Activated T-helper 1 cell treated with anti-CD3 and anti-CD28 coated beads, Interleukin-12 subunit alpha, Interleukin-12 subunit beta, Interleukin-2, Interleukin-4 antibody, amounts not matched to agents 30 ng/mL and 10 ng/mL and 1 ng/mL, durations not matched to agents 14 hours and 24 hours and 36 hours (primary cell): Measurements from ENCODE around the gene GJD2. TPM values are rescaled to one million over a fixed set of nuclear protein-coding genes. Genes with fewer than 3 reads are reported as not detected.

ENCODE experiments used
- DNase-seq: peaks from one replicate; pipeline ENCODE4 v3.0.0; 2021; ENCODE audit warnings: low spot score
- H3K27ac Mint-ChIP-seq: one replicate; pipeline ENCODE4 v1.8.0; 2021; ENCODE audit warnings: mild to moderate bottlenecking, mixed read lengths
- H3K27me3 Mint-ChIP-seq: one replicate; pipeline ENCODE4 v1.8.0; 2022; ENCODE audit warnings: mild to moderate bottlenecking, moderate library complexity, mixed read lengths; ENCODE audit not compliant: insufficient read depth
- H3K36me3 Mint-ChIP-seq: one replicate; pipeline ENCODE4 v1.8.0; 2021; ENCODE audit warnings: low read depth, mixed read lengths
- H3K4me1 Mint-ChIP-seq: one replicate; pipeline ENCODE4 v1.8.0; 2021; ENCODE audit warnings: low read depth, mixed read lengths
- H3K4me3 Mint-ChIP-seq: one replicate; pipeline ENCODE4 v1.8.0; 2021; ENCODE audit warnings: mild to moderate bottlenecking, moderate library complexity, mixed read lengths
- H3K9me3 Mint-ChIP-seq: one replicate; pipeline ENCODE4 v1.8.0; 2021; ENCODE audit warnings: mixed read lengths
- intact Hi-C: fragments of 100-400 bp; cut with micrococcal nuclease; formaldehyde crosslinking; loops from one replicate; pipeline ENCODE4 v1.15.1; 2024
- total RNA-seq: library from RNA; stranded (reverse); gene quantifications from 2 replicates; pipeline ENCODE4 v1.2.3, GENCODE V29; 2022

GJD2 gene
- total RNA-seq, 1 donor from 2014 or later: not detected

DNA sequence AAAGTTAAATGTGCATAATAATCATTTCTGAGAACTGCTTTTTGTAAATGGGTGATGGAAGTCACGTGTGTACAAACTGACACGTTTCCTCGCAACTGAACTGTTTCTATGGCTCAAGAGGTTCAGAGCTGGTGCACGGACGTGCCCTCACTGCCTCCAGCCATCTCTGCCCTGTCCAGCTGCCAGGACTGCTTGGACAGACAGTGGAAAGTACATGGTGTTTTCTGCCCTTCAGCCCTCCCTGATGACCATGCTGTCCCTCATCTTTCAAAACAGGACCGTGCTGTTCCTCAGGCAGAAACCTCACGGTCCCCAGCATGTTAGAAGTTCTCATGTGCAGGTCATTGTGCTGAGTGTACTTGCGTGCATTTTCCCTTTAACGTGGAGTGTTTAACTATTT is 38.7 kb downstream of the GJD2 start:
- H3K4me1 Mint-ChIP-seq: no peaks in the 10 kb centered on the region
- no peaks in the 10 kb centered on the region for H3K9me3 Mint-ChIP-seq
- H3K4me3 Mint-ChIP-seq: no peak overlapping the region
- H3K27ac Mint-ChIP-seq: no peak overlapping the region
- peaks cover 29% of the 10 kb centered on the region for H3K27me3 Mint-ChIP-seq
- DNase-seq: no peak
- intact Hi-C loops: no loop called here
- no peaks in the 10 kb centered on the region for H3K36me3 Mint-ChIP-seq

- H3K4me3 Mint-ChIP-seq: no peak overlapping the region
- intact Hi-C loops: no loop called here
- H3K9me3 Mint-ChIP-seq: no peaks in the 10 kb centered on the region
- no peaks in the 10 kb centered on the region for H3K4me1 Mint-ChIP-seq
- no peaks in the 10 kb centered on the region for H3K36me3 Mint-ChIP-seq
- no peak for DNase-seq
- H3K27me3 Mint-ChIP-seq: peaks cover 17% of the 10 kb centered on the region
- no peak overlapping the region for H3K27ac Mint-ChIP-seq
Observed at GRCh38 chr15:34714476-34715121, 40.2 kb downstream of the GJD2 start.

DNA sequence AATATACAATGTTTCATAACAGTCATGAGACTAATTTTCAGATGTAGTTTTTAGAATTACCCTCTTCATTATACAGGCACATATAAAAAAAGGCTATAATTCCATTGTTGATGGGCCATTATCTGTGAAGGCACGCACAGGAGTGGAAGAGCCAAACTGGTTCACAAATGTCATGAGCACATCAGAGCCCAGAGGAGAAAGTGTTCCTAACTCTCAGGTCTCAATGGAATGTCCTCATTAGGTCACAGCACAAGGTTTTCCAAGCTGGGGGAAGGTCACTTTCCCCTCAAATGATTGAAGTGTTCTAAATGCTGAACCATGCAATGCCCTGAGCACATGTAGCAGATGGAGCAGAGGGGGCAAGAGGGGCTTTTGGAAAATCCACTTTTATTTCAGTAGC is 41.2 kb downstream of the GJD2 start:
- H3K4me1 Mint-ChIP-seq: no peaks in the 10 kb centered on the region
- H3K27ac Mint-ChIP-seq: no peak overlapping the region
- no peaks in the 10 kb centered on the region for H3K36me3 Mint-ChIP-seq
- intact Hi-C loops: no loop called here
- H3K27me3 Mint-ChIP-seq: peaks cover 18% of the 10 kb centered on the region
- H3K9me3 Mint-ChIP-seq: no peaks in the 10 kb centered on the region
- DNase-seq: no peak
- no peak overlapping the region for H3K4me3 Mint-ChIP-seq

DNA sequence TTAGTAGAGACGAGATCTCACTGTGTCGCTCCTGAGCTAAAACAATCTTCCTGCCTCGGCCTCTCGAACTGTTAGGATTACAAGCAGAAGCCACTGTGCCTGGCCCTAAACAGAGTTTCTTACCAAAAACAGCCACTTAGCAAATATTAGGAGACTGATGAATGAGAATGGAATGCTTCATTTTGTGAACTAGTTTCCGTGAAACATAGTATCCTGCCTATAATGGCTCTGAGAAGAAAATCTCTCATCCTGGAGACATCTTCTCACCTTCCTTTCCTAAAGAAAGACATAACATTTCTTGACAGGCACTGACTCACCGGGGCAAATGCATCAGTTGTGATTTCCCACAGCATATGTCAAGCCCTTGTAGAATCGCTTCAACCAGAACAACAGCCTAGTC is 44.9 kb downstream of the GJD2 start:
- Mint-ChIP-seq H3K27ac (no peak overlapping the region), H3K4me1 (no peaks in the 10 kb centered on the region), H3K27me3 (peaks cover 20% of the 10 kb centered on the region)

GRCh38 chr15:34708422-34708821 is 46.4 kb downstream of the GJD2 start:
- Mint-ChIP-seq H3K4me3 (no peak overlapping the region), H3K9me3 (no peaks in the 10 kb centered on the region), H3K27me3 (peaks cover 21% of the 10 kb centered on the region), H3K36me3 (no peaks in the 10 kb centered on the region), H3K27ac (no peak overlapping the region), H3K4me1 (no peaks in the 10 kb centered on the region)
- intact Hi-C loops: loop anchor here (1.0 kb wide), 1 partner anchor 212 kb away; no protein-coding TSS in a partner anchor
- DNase-seq: no peak

More for the DNA sequence above, 44.9 kb downstream of the GJD2 start:
- no peaks in the 10 kb centered on the region for H3K36me3 Mint-ChIP-seq
- DNase-seq: no peak
- intact Hi-C loops: no loop called here
- no peaks in the 10 kb centered on the region for H3K9me3 Mint-ChIP-seq
- no peak overlapping the region for H3K4me3 Mint-ChIP-seq

DNA sequence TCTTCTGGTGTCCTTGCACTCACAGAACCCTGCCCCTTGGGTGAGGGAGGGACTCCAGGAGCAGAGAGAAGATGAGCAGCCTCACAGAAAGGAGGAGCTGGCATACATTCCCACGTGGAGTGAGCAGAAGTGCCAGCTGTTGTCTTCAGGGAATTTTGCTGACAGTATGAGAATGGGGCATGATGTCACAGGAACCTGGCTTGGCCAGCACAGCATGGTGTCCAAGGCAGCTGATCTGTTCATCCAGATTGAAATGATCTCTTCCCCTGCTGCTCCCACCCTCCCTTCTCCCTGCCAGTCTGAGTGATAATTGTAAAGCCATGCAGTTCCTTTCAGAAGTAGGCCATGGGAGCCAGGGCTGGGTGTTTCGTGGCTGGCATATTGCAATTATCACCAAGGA is 53.3 kb downstream of the GJD2 start:
- no peaks in the 10 kb centered on the region for H3K4me1 Mint-ChIP-seq
- no peak overlapping the region for H3K27ac Mint-ChIP-seq
- DNase-seq: no peak
- peaks cover 13% of the 10 kb centered on the region for H3K27me3 Mint-ChIP-seq
- intact Hi-C loops: no loop called here
- H3K4me3 Mint-ChIP-seq: no peak overlapping the region
- H3K36me3 Mint-ChIP-seq: no peaks in the 10 kb centered on the region
- H3K9me3 Mint-ChIP-seq: no peaks in the 10 kb centered on the region

Other genes starting within 250 kb of the GJD2 start
- 228 and 239 TPM in 2 replicates for gene GOLGA8B, start 171.3 kb downstream of the GJD2 start, total RNA-seq
- not detected in 2 replicates for gene ACTC1, start 40.6 kb upstream of the GJD2 start, total RNA-seq
- gene AQR, start 214.7 kb upstream of the GJD2 start, total RNA-seq: 43.2 and 44.4 TPM in 2 replicates
- 50.1 and 50.6 TPM in 2 replicates for gene ZNF770, start 233.3 kb upstream of the GJD2 start, total RNA-seq